Right cardiac atrium (tissue), 5 donors: ENCODE measurements around the gene PI4KB. TPM values are rescaled to one million over a fixed set of nuclear protein-coding genes. Genes with fewer than 3 reads are reported as not detected.

Source experiments
- ATAC-seq, 2 donors: fragments of 200-7000 bp; cut with Tn5 transposase; one replicate each; pipeline versions ENCODE4 v1.8.0 to v1.9.1; 2020; ENCODE audit warnings: moderate library complexity in 2 of 2, mild to moderate bottlenecking in 1 of 2
- DNase-seq, 3 donors: peaks; one replicate each; pipeline ENCODE4 v3.0.0-alpha.2; 2020
- H3K27ac ChIP-seq: one replicate; pipeline ENCODE4 v1.5.1; 2013; ENCODE audit warnings: mild to moderate bottlenecking, low read length, control low read depth, moderate library complexity
- H3K27me3 ChIP-seq: one replicate; pipeline ENCODE4 v1.6.1; 2013; ENCODE audit not compliant: control insufficient read depth, insufficient read depth
- H3K4me1 ChIP-seq: one replicate; pipeline ENCODE4 v1.6.1; 2013; ENCODE audit warnings: low read length; ENCODE audit not compliant: control insufficient read depth, insufficient read depth
- H3K4me3 ChIP-seq: one replicate; pipeline ENCODE4 v1.5.1; 2013; ENCODE audit warnings: low read length, control low read depth
- H3K9me3 ChIP-seq: one replicate; pipeline ENCODE4 v1.6.1; 2013; ENCODE audit warnings: low read length; ENCODE audit not compliant: control insufficient read depth
- WGBS: extraction: QIAGEN DNeasy Blood & Tissue Kit; methylation state at CpG from one replicate; pipeline ENCODE4 v1.1.7; 2013; 5-methylcytosine and 5-hydroxymethylcytosine counted together
- intact Hi-C, 4 donors: fragments of 100-400 bp; cut with DNase I; formaldehyde crosslinking; loops; one replicate each; pipeline versions ENCODE4 v1.11.0 to v1.14.0; 2022 to 2023
- polyA plus RNA-seq: library from polyadenylated mRNA; stranded (reverse); fragments of 200-250 nt; gene quantifications from one replicate; pipeline ENCODE4 v1.2.3, GENCODE V29; 2013
- total RNA-seq, 4 donors: library from RNA; stranded (reverse); fragmentation: NEBNext Ultra II Directional; extraction: Animal tissue kit (Norgen Biotek cat#: 25700); gene quantifications; one replicate each; pipeline ENCODE4 v1.2.1, GENCODE V29; 2021
- donor health status: healthy with polysubstance abuse.
- donor health status: DM: no; HTN: yes; CAD: no.
- donor health status: DM: no; HTN: no; CAD: no.
- donor health status: DM: no; HTN: yes; CAD: no; lungs with severe emphysema.
- donor health status: DM: yes; HTN: yes; CAD: no.

Gene PI4KB
- total and polyA plus RNA-seq, 5 donors, result 31.0 to 62.0 (median 49.2) TPM

DNA sequence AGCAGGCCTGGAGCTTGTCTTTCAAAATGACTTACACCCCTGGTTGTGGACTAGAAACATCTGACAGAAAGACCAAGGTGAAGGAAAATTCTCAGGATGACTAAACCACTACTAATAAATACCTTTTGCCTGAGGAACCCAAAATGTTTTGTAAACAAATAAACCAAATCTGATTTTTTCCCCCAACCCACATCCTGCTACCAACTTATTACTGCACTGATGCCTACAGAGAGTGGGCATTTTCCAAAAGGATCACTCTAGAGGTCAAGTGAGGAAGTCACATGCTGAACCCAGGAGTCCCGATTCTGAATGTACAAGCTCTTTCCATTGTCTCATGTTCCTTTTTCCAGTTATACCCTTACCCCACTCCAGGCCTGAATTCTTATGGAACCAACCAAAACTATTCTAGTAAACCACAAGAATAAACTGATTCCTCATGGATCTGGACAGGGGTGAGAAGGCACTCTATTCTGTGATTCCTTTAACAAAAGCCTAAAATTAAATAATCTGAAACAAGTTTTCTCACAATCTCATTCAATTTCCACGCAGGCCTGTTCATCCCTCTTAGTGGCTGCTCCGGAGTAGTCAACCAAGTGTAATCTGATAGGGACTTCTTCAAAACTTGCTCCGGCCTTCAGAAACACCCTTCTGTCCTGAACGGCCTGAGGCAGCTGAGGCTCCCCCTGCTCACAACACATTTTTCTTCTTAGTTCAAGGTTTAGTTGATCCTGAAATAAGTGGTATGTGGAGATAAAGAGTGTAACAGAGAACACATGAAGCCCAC is 1.4 kb downstream of the PI4KB start:
- ATAC-seq (no peak), DNase-seq (no peak)
- intact Hi-C loops, result no loop called here
- peaks cover 2% of the 10 kb centered on the region for H3K4me1 ChIP-seq
- no peaks in the 10 kb centered on the region for H3K27me3 ChIP-seq
- H3K9me3 ChIP-seq, result no peaks in the 10 kb centered on the region
- peak overlapping the region; percentile 98 for H3K4me3 ChIP-seq
- WGBS, result 26% methylated on average over 5 of the region's 5 CpGs
- H3K27ac ChIP-seq, result peak overlapping the region; percentile 86

DNA sequence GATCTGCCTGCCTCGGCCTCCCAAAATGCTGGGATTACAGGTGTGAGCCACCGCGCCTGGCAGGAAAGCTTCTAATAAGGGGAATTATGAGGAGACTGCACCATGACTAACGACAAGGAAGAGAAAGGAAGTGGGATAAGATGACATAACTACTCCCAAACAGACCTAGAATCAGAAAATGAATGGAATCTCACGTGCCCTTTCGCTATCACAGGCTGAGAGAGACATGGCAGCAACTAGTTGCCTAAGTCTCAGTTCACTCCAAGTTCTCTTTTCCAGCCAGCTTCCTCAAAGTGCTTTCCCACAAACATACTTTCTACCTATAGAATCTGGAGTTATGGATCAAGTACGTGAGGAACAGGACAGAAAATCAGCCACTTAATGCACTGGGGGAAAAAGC is 2.0 kb downstream of the PI4KB start:
- DNase-seq (no peak), ATAC-seq (no peak)
- intact Hi-C loops, result no loop called here
- 71% methylated on average over 7 of the region's 7 CpGs for WGBS
- H3K4me3 ChIP-seq, result no peak overlapping the region
- peaks cover 2% of the 10 kb centered on the region for H3K4me1 ChIP-seq
- no peaks in the 10 kb centered on the region for H3K9me3 ChIP-seq
- H3K27ac ChIP-seq, result no peak overlapping the region
- no peaks in the 10 kb centered on the region for H3K27me3 ChIP-seq

DNA sequence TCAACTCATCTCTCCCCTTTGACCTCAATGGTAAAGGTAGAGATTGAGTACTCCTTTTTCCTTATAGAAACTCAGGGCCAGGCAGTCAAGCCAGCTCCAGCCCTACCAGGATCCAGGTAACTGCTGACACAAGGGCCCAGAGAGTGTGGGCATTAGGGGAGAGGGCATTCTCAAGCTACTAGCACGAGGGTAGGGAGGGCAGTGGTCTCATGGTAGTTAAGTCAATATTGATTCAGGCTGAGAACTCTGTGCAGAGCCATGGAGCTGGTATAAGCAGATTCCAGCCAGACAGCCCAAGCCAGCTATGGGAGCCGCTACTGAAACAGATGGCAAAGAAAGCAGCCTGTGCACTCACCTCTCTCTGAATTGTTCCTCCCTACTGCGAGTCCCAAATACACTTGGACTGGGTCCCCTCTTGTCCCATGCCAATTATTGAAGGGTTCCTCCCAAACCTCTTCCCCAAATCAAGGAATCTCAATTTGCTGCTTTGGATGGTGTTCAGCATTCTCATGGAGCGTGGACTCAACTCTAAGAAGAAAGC is 2.8 kb downstream of the PI4KB start:
- no peak for DNase-seq
- WGBS, result 89% methylated on average over 4 of the region's 4 CpGs
- intact Hi-C loops, result no loop called here
- H3K27me3 ChIP-seq, result no peaks in the 10 kb centered on the region
- H3K4me3 ChIP-seq, result no peak overlapping the region
- no peak for ATAC-seq
- peaks cover 2% of the 10 kb centered on the region for H3K4me1 ChIP-seq
- no peaks in the 10 kb centered on the region for H3K9me3 ChIP-seq
- H3K27ac ChIP-seq, result no peak overlapping the region

DNA sequence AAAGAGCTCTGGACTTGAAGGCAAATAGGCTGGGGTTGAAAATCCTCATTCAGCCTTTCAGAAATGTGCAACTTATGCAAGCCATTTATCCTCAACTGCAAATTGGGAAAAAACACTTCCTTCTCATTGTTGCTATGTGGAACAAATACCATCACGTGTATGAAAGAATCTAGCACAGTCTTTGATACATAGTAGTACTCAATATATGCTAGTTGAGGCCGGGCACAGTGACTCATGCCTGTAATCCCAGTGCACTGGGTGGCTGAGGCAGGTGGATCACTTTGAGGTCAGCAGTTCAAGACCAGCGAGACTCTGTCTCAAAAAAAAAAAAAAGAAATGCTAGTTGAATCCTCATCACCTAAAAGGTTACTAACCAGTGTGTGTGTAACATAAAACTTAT is 8.2 kb downstream of the PI4KB start:
- Histone ChIP-seq H3K9me3 (no peaks in the 10 kb centered on the region), H3K27ac (no peak overlapping the region), H3K4me3 (no peak overlapping the region), H3K27me3 (no peaks in the 10 kb centered on the region), H3K4me1 (peaks cover 6% of the 10 kb centered on the region)
- DNase-seq (no peak), ATAC-seq (no peak)
- intact Hi-C loops, result no loop called here
- WGBS, result 73% methylated on average over 3 of the region's 3 CpGs

DNA sequence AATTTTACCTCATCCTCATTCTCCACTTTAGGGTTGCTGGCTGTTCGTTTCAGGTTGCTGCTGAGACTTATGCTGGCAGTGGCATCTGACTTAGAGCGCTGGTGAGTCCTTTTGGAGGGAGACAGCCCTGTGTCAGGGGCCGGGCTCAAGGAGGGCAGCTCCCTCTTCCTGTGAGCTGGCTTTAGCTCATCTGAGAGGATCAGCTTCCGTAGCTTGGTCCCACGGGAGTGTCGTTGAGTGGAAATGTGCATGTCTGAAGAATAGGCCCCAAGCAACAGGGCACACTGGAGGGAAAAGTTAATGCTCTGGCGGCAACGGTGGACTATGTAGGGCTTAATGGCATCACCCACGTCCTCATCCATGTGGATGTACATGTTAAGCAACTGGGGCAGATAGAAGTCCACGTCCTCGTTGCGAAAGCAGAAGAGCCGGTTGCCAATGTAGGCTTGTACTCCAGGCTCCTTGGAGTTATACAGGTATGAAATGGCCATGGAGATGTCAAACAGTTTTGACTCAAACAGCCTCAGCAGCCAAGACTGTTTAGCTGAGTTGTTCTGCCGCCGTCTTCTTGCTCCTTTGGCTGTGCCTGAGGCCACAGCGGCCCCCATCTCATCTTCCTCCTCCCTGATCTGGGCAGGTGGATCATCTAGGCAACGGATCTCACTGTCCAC is 11.5 kb downstream of the PI4KB start:
- Histone ChIP-seq H3K4me3 (no peak overlapping the region), H3K4me1 (peaks cover 28% of the 10 kb centered on the region), H3K27me3 (no peaks in the 10 kb centered on the region), H3K9me3 (no peaks in the 10 kb centered on the region), H3K27ac (no peak overlapping the region)
- no peak for ATAC-seq
- no peak for DNase-seq
- intact Hi-C loops, result no loop called here
- 78% methylated on average over 17 of the region's 17 CpGs for WGBS

DNA sequence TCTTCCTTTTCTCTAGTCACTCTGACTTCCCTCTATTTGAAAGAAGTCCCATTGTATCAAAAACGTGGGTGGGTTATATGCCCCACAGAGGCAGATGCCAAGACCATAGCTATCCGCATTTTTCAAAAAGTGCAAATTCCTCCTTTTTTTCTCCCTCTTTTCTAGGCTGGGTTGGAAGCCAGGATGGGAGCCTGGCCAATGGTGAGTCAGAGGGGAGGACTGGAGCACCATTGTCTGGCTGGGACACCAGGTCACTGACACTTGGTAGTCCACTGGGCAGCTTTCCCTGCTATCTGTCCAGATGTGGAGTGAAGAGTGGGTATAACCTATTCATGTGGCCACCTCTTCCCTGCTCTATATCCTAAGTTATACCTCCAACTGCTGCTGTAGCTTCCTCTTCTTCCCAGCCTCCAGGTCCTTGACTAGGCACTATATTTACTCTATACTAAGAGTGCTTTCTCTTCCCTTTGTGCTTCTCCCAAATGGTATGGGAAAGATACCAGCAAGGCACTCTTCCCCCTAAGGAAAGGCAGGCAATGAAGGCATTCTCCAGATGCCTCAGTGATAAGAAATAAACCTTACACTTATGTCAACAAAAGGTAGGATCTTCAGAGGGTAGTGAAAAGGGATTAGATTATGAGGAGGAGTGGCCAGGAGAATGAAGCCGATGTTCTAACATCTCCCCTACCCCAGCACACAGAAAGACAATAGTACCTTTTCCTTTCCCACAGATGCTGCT is 12.9 kb downstream of the PI4KB start:
- ATAC-seq, result peak; percentile 71 to 81
- WGBS, result 45% methylated on average over 3 of the region's 3 CpGs
- intact Hi-C loops, result no loop called here

DNA sequence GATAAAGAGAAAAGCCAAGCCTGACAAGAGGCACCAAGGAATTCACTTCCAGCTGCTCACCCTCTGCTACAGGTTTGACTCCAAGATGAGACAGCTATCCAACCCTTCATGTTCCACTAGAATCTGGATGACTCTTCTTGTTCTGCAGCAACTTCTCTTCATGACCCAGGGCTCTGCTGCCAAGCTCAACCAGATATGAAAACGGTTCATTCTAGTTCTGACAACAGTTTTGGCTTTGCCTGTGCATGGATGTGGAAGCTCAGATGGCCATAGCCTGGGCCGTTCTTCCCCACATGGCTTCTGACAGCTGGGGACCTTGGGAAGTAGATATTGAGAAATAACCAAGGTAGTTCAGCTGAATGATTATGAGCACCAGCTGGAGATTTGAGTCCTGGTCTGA is 13.7 kb downstream of the PI4KB start:
- no peaks in the 10 kb centered on the region for H3K27me3 ChIP-seq
- intact Hi-C loops, result no loop called here
- H3K4me1 ChIP-seq, result peaks cover 33% of the 10 kb centered on the region
- ATAC-seq, result peak; percentile 17 to 20
- peak overlapping the region; percentile 9 for H3K27ac ChIP-seq
- 41% methylated on average over 2 of the region's 2 CpGs for WGBS
- H3K4me3 ChIP-seq, result no peak overlapping the region
- peak in 2 of 3 donors; percentile 65 to 69 for DNase-seq
- H3K9me3 ChIP-seq, result no peaks in the 10 kb centered on the region

More for the DNA sequence above, 12.9 kb downstream of the PI4KB start:
- peak overlapping the region; percentile 55 for H3K27ac ChIP-seq
- no peaks in the 10 kb centered on the region for H3K27me3 ChIP-seq
- no peaks in the 10 kb centered on the region for H3K9me3 ChIP-seq
- H3K4me1 ChIP-seq, result peaks cover 31% of the 10 kb centered on the region
- no peak overlapping the region for H3K4me3 ChIP-seq
- peak; percentile 89 to 95 (median 92) for DNase-seq

DNA sequence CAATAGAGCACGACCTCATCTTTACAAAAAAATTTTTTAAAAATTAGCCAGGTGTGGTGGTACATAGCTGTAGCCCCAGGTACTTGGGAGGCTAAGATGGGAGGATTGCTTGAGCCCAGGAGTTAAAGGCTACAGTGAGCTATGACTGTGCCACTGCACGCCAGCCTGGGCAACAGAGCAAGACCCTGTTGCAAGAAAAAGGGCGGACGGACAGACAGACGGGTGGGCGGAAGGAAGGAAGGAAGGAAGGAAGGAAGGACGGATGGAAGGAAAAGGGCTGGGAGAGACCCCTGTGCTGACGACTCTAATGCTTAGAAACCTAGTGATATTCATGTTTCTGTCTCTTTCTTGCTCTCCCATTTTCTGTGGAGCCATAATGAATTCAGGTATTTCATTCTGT is 14.4 kb downstream of the PI4KB start:
- Histone ChIP-seq H3K27me3 (no peaks in the 10 kb centered on the region), H3K27ac (peak overlapping the region; percentile 42), H3K4me1 (peaks cover 33% of the 10 kb centered on the region), H3K4me3 (no peak overlapping the region), H3K9me3 (no peaks in the 10 kb centered on the region)
- ATAC-seq, result no peak
- no peak for DNase-seq
- intact Hi-C loops, result no loop called here
- WGBS, result 86% methylated on average over 8 of the region's 8 CpGs

DNA sequence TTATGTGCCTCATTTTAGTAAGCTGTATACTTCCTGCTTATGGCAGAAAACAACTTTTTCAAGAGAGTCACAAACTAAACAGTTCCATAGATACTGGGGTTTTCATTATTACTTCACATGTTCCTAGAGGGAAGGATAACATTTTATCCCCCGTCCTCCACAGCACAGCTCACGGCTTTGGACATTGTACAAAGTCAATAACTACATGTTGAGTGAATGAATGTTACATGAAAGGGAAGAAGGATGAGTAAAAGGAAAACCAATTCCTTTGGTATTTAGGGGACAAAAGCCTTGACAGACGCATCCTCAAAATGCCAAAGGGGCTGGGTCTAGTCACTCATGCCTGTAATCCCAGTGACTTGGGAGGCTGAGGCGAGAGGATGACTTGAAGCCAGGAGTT is 14.8 kb downstream of the PI4KB start:
- WGBS, result 72% methylated on average over 4 of the region's 4 CpGs
- no peak for ATAC-seq

DNA sequence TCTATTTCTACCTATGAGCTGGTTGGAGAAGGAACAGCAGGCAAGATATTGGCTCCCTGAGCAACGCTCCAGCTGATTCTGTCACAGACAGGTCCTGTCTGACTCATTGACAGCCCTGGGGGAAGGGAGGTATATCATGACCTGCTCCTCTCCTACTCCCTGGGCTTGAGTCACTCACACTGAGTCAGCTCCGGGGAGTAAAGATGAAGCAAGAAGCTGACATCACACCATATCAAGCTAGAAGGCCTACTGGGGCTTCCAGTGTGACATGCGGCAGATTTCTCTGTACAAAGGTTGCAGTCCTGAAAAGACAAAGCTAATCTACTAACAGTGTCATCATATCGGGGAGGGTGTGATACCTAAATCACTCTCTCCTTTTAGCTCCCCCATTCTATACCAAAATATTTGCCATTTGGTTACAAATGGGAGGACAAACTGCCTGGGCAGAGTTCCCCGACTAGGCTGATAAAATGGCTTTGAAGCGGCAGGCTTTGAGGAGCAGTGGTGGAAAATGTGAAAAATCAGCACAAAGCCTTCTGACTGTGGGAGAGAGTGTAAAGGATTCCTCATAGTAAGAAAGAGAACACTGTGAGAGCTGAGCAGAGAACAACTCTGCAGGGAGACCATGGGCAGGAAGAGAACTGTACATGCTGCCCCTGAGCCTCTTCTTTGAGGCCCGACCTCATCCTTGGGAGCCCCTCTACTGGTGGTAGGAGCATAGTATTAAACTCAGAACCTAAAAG is 15.5 kb downstream of the PI4KB start:
- Histone ChIP-seq H3K9me3 (no peaks in the 10 kb centered on the region), H3K4me1 (peaks cover 33% of the 10 kb centered on the region), H3K27me3 (no peaks in the 10 kb centered on the region), H3K27ac (peak overlapping the region; percentile 96), H3K4me3 (no peak overlapping the region)
- peak; percentile 94 to 97 for ATAC-seq
- 33% methylated on average over 7 of the region's 7 CpGs for WGBS
- intact Hi-C loops, result no loop called here
- peak; percentile 72 to 87 (median 74) for DNase-seq

More for the DNA sequence above, 14.8 kb downstream of the PI4KB start:
- intact Hi-C loops, result no loop called here
- Histone ChIP-seq H3K27ac (peak overlapping the region; percentile 42), H3K9me3 (no peaks in the 10 kb centered on the region), H3K4me1 (peaks cover 33% of the 10 kb centered on the region), H3K27me3 (no peaks in the 10 kb centered on the region), H3K4me3 (no peak overlapping the region)
- DNase-seq, result no peak
